ENCODE measurements around the gene ERFE. TPM values are rescaled to one million over a fixed set of nuclear protein-coding genes. Genes with fewer than 3 reads are reported as not detected.

Gene ERFE
- total RNA-seq, 2 experiments from 2014 or later, result 0.99 to 1.0 TPM

DNA sequence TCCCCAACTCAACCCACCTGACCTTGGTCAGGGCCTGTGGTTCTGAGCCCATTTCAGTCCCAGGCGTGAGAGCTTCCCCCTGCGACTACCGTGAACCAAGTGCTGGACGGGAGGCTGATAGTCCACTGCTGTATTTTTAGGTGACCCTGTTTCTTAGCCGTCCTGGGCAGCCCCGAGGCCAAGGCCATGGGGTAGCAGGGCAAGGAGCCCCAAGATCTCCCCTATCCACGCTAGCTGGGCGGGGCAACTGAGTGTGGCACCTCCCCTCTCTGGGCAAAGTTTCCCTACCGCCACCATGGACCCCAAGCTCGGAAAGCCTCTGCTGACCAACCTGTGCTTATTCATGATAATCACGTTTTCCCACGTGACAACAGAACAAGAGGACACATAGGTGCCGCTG is 20.9 kb upstream of the ERFE start:
- no peak overlapping the region for H3K4me3 Mint-ChIP-seq

GRCh38 chr2:238138331-238139195 is 20.2 kb upstream of the ERFE start, which contains the start of gene KLHL30:
TSS of gene KLHL30 (plus strand) at chr2:238138668. CDS start at chr2:238140755, 2,087 bp downstream.
- ChIA-PET CTCF (interaction anchor here (1.0 to 1.7 kb wide), 4 partner anchors 14 to 212 kb away, joined by 3 to 11 read pairs (median 5); no protein-coding TSS in a partner anchor), POLR2A (interaction anchor here (0.6 kb wide), 1 partner anchor 255 kb away, joined by 3 read pairs; no protein-coding TSS in a partner anchor)
- DNase-seq (no peak), ATAC-seq (no peak)
- no peaks in the 10 kb centered on the region for H3K9me3 Mint-ChIP-seq
- H3K27me3 Mint-ChIP-seq, result no peaks in the 10 kb centered on the region
- no peak within 1 kb of the TSS for H3K4me3 Mint-ChIP-seq
- H3K27ac Mint-ChIP-seq, result no peak within 1 kb of the TSS
- TF ChIP-seq CTCF (IDR thresholded peaks at IDR 0.05), result no peak
- intact Hi-C loops (cut with micrococcal nuclease), result no loop called here
- no peaks in the 10 kb centered on the region for H3K36me3 Mint-ChIP-seq (ENCODE audit: low read depth)
- H3K4me1 Mint-ChIP-seq (ENCODE audit: low read depth), result peaks cover 7% of the 10 kb centered on the region

More for the DNA sequence above, 20.9 kb upstream of the ERFE start:
- CTCF ChIA-PET, result no interaction called here
- Mint-ChIP-seq H3K4me1 (ENCODE audit: low read depth) (peaks cover 6% of the 10 kb centered on the region), H3K27me3 (no peaks in the 10 kb centered on the region), H3K9me3 (no peaks in the 10 kb centered on the region), H3K36me3 (ENCODE audit: low read depth) (no peaks in the 10 kb centered on the region), H3K27ac (no peak overlapping the region)
- ATAC-seq (no peak), DNase-seq (no peak)
- POLR2A ChIA-PET, result no interaction called here
- no peak for TF ChIP-seq CTCF (IDR thresholded peaks at IDR 0.05)
- intact Hi-C loops (cut with micrococcal nuclease), result no loop called here

- peaks cover 11% of the 10 kb centered on the region for H3K4me1 Mint-ChIP-seq (ENCODE audit: low read depth)
- no peak overlapping the region for H3K27ac Mint-ChIP-seq
- H3K4me3 Mint-ChIP-seq, result no peak overlapping the region
- intact Hi-C loops (cut with micrococcal nuclease), result no loop called here
- ChIA-PET POLR2A (interaction anchor here (0.6 kb wide), 1 partner anchor 256 kb away, joined by 3 read pairs; no protein-coding TSS in a partner anchor), CTCF (interaction anchor here (1.0 to 1.7 kb wide), 5 partner anchors 13 to 212 kb away, joined by 3 to 11 read pairs (median 4); no protein-coding TSS in a partner anchor)
- DNase-seq (peak; percentile 39), ATAC-seq (peak; percentile 57)
- no peaks in the 10 kb centered on the region for H3K36me3 Mint-ChIP-seq (ENCODE audit: low read depth)
- TF ChIP-seq CTCF (IDR thresholded peaks at IDR 0.05), result peak; percentile 71
- H3K9me3 Mint-ChIP-seq, result no peaks in the 10 kb centered on the region
- no peaks in the 10 kb centered on the region for H3K27me3 Mint-ChIP-seq
Observed at GRCh38 chr2:238139196-238140039, 19.4 kb upstream of the ERFE start.

DNA sequence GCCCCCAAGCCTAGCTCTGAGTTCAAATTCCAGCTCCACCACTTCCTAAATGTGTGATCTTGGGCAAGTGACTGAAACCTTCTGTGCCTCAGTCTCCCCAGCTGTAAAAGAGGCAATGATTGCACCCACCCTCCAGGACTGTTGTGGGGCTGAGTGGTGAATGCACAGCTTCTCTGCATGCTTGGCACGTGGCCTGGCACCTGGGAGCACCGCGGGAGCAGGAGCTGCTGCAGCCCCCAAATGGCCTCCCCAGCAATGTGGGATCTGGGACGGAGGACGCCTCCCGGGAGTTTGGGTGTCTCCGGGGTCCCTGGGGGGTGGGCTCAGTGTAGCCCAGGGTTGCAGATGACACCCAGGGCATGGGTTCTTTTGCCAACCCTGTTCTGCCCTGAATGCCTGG is 18.7 kb upstream of the ERFE start:
- no peaks in the 10 kb centered on the region for H3K36me3 Mint-ChIP-seq (ENCODE audit: low read depth)

More for the DNA sequence above, 18.7 kb upstream of the ERFE start:
- Mint-ChIP-seq H3K9me3 (no peaks in the 10 kb centered on the region), H3K4me3 (no peak overlapping the region), H3K27ac (no peak overlapping the region), H3K4me1 (ENCODE audit: low read depth) (peaks cover 11% of the 10 kb centered on the region), H3K27me3 (no peaks in the 10 kb centered on the region)
- DNase-seq (no peak), ATAC-seq (no peak)
- intact Hi-C loops (cut with micrococcal nuclease), result no loop called here
- POLR2A ChIA-PET, result no interaction called here
- CTCF ChIA-PET, result interaction anchor here (1.0 to 1.7 kb wide), 6 partner anchors 13 to 213 kb away, joined by 3 to 6 read pairs (median 4); no protein-coding TSS in a partner anchor
- TF ChIP-seq CTCF (IDR thresholded peaks at IDR 0.05), result no peak
